HCT116 (cell line): Measurements from ENCODE around the gene CTCF. TPM values are rescaled to one million over a fixed set of nuclear protein-coding genes. Genes with fewer than 3 reads are reported as not detected.

ENCODE experiments used
- ATAC-seq: fragments of 200-7000 bp; cut with Tn5 transposase; 2 replicates; pipeline ENCODE4 v1.9.1; 2020; ENCODE audit warnings: mild to moderate bottlenecking, moderate library complexity
- BruUV-seq: library from RNA; stranded (reverse); fragments of 400-500 nt; replicated peaks from 2 replicates; lab custom pipeline; 2021; lab: Mats Ljungman, UMichigan
- CTCF ChIA-PET: fragments of 300-600 bp; sonication (Branson Sonifier 250); formaldehyde crosslinking; loops from one replicate; lab custom pipeline; 2021; ENCODE audit warnings: antibody characterized with exemption; lab: Charles Lee
- POLR2A ChIA-PET: fragments of 300-600, 350-600 bp; sonication (Branson Sonifier 250); formaldehyde crosslinking; loops from one replicate; lab custom pipeline; 2021; ENCODE audit warnings: antibody characterized with exemption; lab: Charles Lee
- RAD21 ChIA-PET, 2 experiments: fragments of 300-600 bp; sonication (Branson Sonifier 250); formaldehyde crosslinking; loops; one replicate each; lab custom pipeline; 2023; ENCODE audit warnings: low total read pairs in 2 of 2; ENCODE audit not compliant: uncharacterized antibody in 2 of 2, unreplicated experiment in 2 of 2, low non-redundant PET in 1 of 2; lab: Charles Lee
- DNase-seq: peaks from one replicate; pipeline ENCODE4 v3.0.0-alpha.2; 2010; ENCODE audit warnings: low read depth, low spot score
- H2AFZ ChIP-seq: fragments of 200-600 bp; shearing (Covaris generic), sonication (generic); 2 replicates; pipeline ENCODE4 v1.6.1; 2017; ENCODE audit warnings: low read depth, mixed run types, mixed read lengths, antibody characterized with exemption, low read length; ENCODE audit not compliant: poor library complexity, severe bottlenecking
- H3K27ac ChIP-seq: 2 replicates; pipeline ENCODE4 v1.5.1; 2012; ENCODE audit warnings: low read depth, low read length
- H3K27me3 ChIP-seq: fragments of 200-600 bp; sonication (generic); 2 replicates; pipeline ENCODE4 v1.6.1; 2016; ENCODE audit warnings: mixed run types, low read length, mixed read lengths; ENCODE audit not compliant: insufficient read depth
- H3K36me3 ChIP-seq, 2 experiments: fragments of 200-500 bp in 1 of 2; fragments of 200-600 bp in 1 of 2; sonication (Bioruptor generic) in 1 of 2; sonication (generic) in 1 of 2; 2 replicates each; pipeline versions ENCODE4 v1.5.1 to v1.6.1; 2014 to 2016; ENCODE audit warnings: low read length in 2 of 2, inconsistent platforms in 1 of 2, mixed read lengths in 1 of 2, mixed run types in 1 of 2; ENCODE audit not compliant: insufficient read depth in 2 of 2, control insufficient read depth in 1 of 2
- H3K4me1 ChIP-seq, 2 experiments: fragments of 200-600 bp in 1 of 2; sonication (generic) in 1 of 2; 2 replicates each; pipeline versions ENCODE4 v1.5.1 to v1.6.1; 2012 to 2017; ENCODE audit warnings: low read length in 2 of 2, inconsistent platforms in 1 of 2, mild to moderate bottlenecking in 1 of 2, mixed read lengths in 1 of 2, mixed run types in 1 of 2, moderate library complexity in 1 of 2; ENCODE audit not compliant: insufficient read depth in 2 of 2, control insufficient read depth in 1 of 2
- H3K4me2 ChIP-seq: fragments of 200-600 bp; sonication (generic); 2 replicates; pipeline ENCODE4 v1.6.1; 2017; ENCODE audit warnings: mixed run types, low read length, mixed read lengths
- H3K4me3 ChIP-seq, 2 experiments: fragments of 200-600 bp in 1 of 2; sonication (generic) in 1 of 2; replicated peaks in 1 of 2; 2 replicates each; pipeline ENCODE4 v1.5.1; 2011 to 2016; ENCODE audit warnings: low read length in 2 of 2, control low read depth in 1 of 2, low read depth in 1 of 2, mild to moderate bottlenecking in 1 of 2, mixed read lengths in 1 of 2, mixed run types in 1 of 2
- H3K79me2 ChIP-seq: fragments of 200-600 bp; sonication (generic); 2 replicates; pipeline ENCODE4 v1.6.1; 2017; ENCODE audit warnings: mild to moderate bottlenecking, mixed run types, low read length, moderate library complexity, mixed read lengths; ENCODE audit not compliant: insufficient read depth
- H3K9ac ChIP-seq: fragments of 200-600 bp; sonication (generic); 2 replicates; pipeline ENCODE4 v1.6.1; 2016; ENCODE audit warnings: low read length, mixed read lengths
- H3K9me2 ChIP-seq: fragments of 200-600 bp; sonication (generic), shearing (Covaris generic); 2 replicates; pipeline ENCODE4 v1.6.1; 2017; ENCODE audit warnings: mixed run types, mild to moderate bottlenecking, moderate library complexity; ENCODE audit not compliant: insufficient read depth
- H3K9me3 ChIP-seq, 2 experiments: fragments of 200-500 bp in 1 of 2; fragments of 200-600 bp in 1 of 2; sonication (Bioruptor generic) in 1 of 2; sonication (generic) in 1 of 2; 2 replicates each; pipeline ENCODE4 v1.6.1; 2014 to 2017; ENCODE audit warnings: low read length in 2 of 2, mixed read lengths in 2 of 2, inconsistent platforms in 1 of 2, low read depth in 1 of 2, mild to moderate bottlenecking in 1 of 2, mixed run types in 1 of 2, moderate library complexity in 1 of 2; ENCODE audit not compliant: control insufficient read depth in 1 of 2, insufficient read depth in 1 of 2
- H4K20me1 ChIP-seq: fragments of 200-600 bp; sonication (generic), shearing (Covaris generic); 2 replicates; pipeline ENCODE4 v1.6.1; 2017; ENCODE audit warnings: mixed run types, mild to moderate bottlenecking, moderate library complexity; ENCODE audit not compliant: insufficient read depth
- ATF3 ChIP-seq: IDR thresholded peaks from 2 replicates; pipeline ENCODE4 v1.6.1; 2012
- SP1 ChIP-seq: IDR thresholded peaks from 2 replicates; pipeline ENCODE4 v1.6.1; 2012; ENCODE audit warnings: low read depth
- SRF ChIP-seq: IDR thresholded peaks from 2 replicates; pipeline ENCODE4 v1.6.1; 2012; ENCODE audit warnings: low read depth
- intact Hi-C: fragments of 100-400 bp; cut with micrococcal nuclease; formaldehyde crosslinking; loops from 2 replicates; pipeline ENCODE4 v1.10.0; 2022
- total RNA-seq: library from RNA; stranded (reverse); gene quantifications from one replicate; pipeline ENCODE4 v1.2.1, GENCODE V29; 2021; ENCODE audit not compliant: unreplicated experiment

CTCF gene
- total RNA-seq, 1 experiment from 2014 or later = 48.3 TPM

DNA sequence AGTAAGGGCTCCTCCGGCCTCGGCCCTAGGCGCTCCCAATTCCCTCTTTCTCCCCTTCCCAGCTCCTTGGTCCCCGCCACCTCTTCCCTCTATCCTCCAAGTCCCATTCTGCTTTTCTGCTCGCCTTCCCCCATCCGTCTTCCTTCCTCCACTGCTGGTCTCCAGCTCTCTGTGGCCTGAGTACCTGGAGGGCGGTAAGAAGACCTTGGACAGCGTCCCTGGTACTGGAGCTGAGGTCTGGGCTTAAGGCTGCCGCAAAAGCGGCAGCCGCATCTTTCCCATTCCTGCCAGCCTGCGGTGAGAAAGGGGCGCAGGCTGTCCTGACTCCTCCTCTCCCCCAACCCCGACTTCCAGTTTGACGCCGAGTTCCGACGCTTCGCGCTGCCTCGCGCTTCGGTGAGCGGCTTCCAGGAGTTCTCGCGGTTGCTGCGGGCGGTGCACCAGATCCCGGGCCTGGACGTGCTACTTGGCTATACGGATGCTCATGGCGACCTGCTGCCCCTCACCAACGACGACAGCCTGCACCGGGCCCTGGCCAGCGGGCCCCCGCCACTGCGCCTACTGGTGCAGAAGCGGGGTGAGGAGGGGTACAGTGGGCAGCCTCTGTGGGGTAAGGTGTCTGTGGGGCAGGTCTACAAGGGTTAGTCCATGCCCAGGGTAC, 98.9 kb downstream of the CTCF start:
- no peak overlapping the region for H2AFZ ChIP-seq
- no peaks in the 10 kb centered on the region for H3K9me3 ChIP-seq
- H3K27me3 ChIP-seq = no peaks in the 10 kb centered on the region
- RAD21 ChIA-PET = no interaction called here
- H3K79me2 ChIP-seq = peaks cover 24% of the 10 kb centered on the region; the same call in 1 of the 2 replicates
- TF ChIP-seq ATF3 (no peak), SP1 (no peak)
- H3K9me2 ChIP-seq = no peaks in the 10 kb centered on the region
- no peaks in the 10 kb centered on the region for H4K20me1 ChIP-seq
- H3K27ac ChIP-seq = peak overlapping the region; percentile 87; the same call in 1 of the 2 replicates
- POLR2A ChIA-PET = no interaction called here
- peaks cover 0 to 6% of the 10 kb centered on the region in 2 experiments; a peak in 1 of 4 replicates for H3K36me3 ChIP-seq
- peak overlapping the region; percentile 94 for H3K4me2 ChIP-seq
- peaks cover 6 to 36% of the 10 kb centered on the region in 2 experiments; a peak in 3 of 4 replicates for H3K4me1 ChIP-seq
- DNase-seq (no peak), ATAC-seq (no peak)
- no TSS peak for BruUV-seq
- H3K4me3 ChIP-seq = peak overlapping the region; percentile 48 to 53
- CTCF ChIA-PET = interaction anchor here (1.5 kb wide), 2 partner anchors 11 to 140 kb away, joined by 6 to 23 read pairs; no protein-coding TSS in a partner anchor
- H3K9ac ChIP-seq = peak overlapping the region; percentile 40; the same call in 1 of the 2 replicates
- intact Hi-C loops = loop anchor here (10.0 kb wide), 1 partner anchor 706 kb away; no protein-coding TSS in a partner anchor

GRCh38 chr16:67661886-67662652, 99.7 kb downstream of the CTCF start:
- Histone ChIP-seq H4K20me1 (no peaks in the 10 kb centered on the region), H2AFZ (no peak overlapping the region), H3K4me3 (no peak overlapping the region), H3K4me1 (peaks cover 6 to 42% of the 10 kb centered on the region in 2 experiments; a peak in 3 of 4 replicates), H3K36me3 (peaks cover 0 to 6% of the 10 kb centered on the region in 2 experiments; a peak in 1 of 4 replicates), H3K27me3 (no peaks in the 10 kb centered on the region), H3K9me3 (no peaks in the 10 kb centered on the region), H3K79me2 (peaks cover 24% of the 10 kb centered on the region; the same call in 1 of the 2 replicates), H3K4me2 (peak overlapping the region; percentile 94; the same call in 1 of the 2 replicates), H3K9me2 (no peaks in the 10 kb centered on the region)
- intact Hi-C loops = loop anchor here (10.0 kb wide), 1 partner anchor 707 kb away; no protein-coding TSS in a partner anchor
- ATAC-seq = no peak
- no peak for DNase-seq
- ChIA-PET CTCF (interaction anchor here (1.1 to 2.0 kb wide), 2 partner anchors 99 to 141 kb away, joined by 3 to 13 read pairs; no protein-coding TSS in a partner anchor), RAD21 (no interaction called here), POLR2A (no interaction called here)
- TF ChIP-seq SRF = no peak
- TF ChIP-seq, all 23 proteins: peak for 0
- 0 out of 2 replicates have a peak overlapping the region, but pooled peaks have one; percentile 10 for H3K27ac ChIP-seq
- TSS peak; percentile 33 for BruUV-seq
- H3K9ac ChIP-seq = no peak overlapping the region
